ENCODE results near the gene CFLAR. TPM values are rescaled to one million over a fixed set of nuclear protein-coding genes. Genes with fewer than 3 reads are reported as not detected.
A peak's percentile ranks its signal among the peaks of the same experiment; 100 is the strongest.

The CFLAR gene
- total RNA-seq, 1 experiment from 2014 or later: 21.5 TPM

- H3K9me3 Mint-ChIP-seq: no peaks in the 10 kb centered on the region
- POLR2A ChIA-PET: no interaction called here
Observed at GRCh38 chr2:201152999-201153815, 37.2 kb downstream of the CFLAR start.

GRCh38 chr2:201154615-201155399 is 38.8 kb downstream of the CFLAR start:
- Mint-ChIP-seq H3K27me3 (ENCODE audit: low read depth) (no peaks in the 10 kb centered on the region), H3K36me3 (peaks cover under 1% of the 10 kb centered on the region), H3K27ac (0 out of 2 replicates have a peak overlapping the region, but pooled peaks have one; percentile 51), H3K9me3 (no peaks in the 10 kb centered on the region), H3K4me1 (peaks cover 13% of the 10 kb centered on the region), H3K4me3 (no peak overlapping the region)
- ATAC-seq: no peak
- POLR2A ChIA-PET: interaction anchor here (0.6 kb wide), 2 partner anchors 23 to 54 kb away, joined by 4 to 5 read pairs; no protein-coding TSS in a partner anchor
- no peak for DNase-seq (ENCODE audit: low spot score)
- CTCF ChIA-PET: interaction anchor here (0.7 kb wide), 2 partner anchors 36 to 78 kb away, joined by 3 read pairs; no protein-coding TSS in a partner anchor
- TF ChIP-seq GABPB1 (CRISPR knock-in tag; IDR thresholded peaks at IDR 0.05): no peak
- TF ChIP-seq ZNF138 (CRISPR knock-in tag; conservative IDR thresholded peaks at IDR 0.05): no peak
- no peak for TF ChIP-seq ZNF219 (CRISPR knock-in tag; IDR thresholded peaks at IDR 0.05; ENCODE audit: borderline replicate concordance)
- TF ChIP-seq E2F4 (CRISPR knock-in tag; IDR thresholded peaks at IDR 0.05; ENCODE audit: borderline replicate concordance, low read depth): no peak
- no peak for TF ChIP-seq NFE2L1 (CRISPR knock-in tag; IDR thresholded peaks at IDR 0.05)
- no peak for TF ChIP-seq SOX15 (CRISPR knock-in tag; IDR thresholded peaks at IDR 0.05)
- no peak for TF ChIP-seq EMX1 (CRISPR knock-in tag; IDR thresholded peaks at IDR 0.05)
- no peak for TF ChIP-seq PRDM15 (CRISPR knock-in tag; IDR thresholded peaks at IDR 0.05)
- TF ChIP-seq JAZF1 (CRISPR knock-in tag; IDR thresholded peaks at IDR 0.05): no peak
- no peak for TF ChIP-seq ZNF416 (CRISPR knock-in tag; IDR thresholded peaks at IDR 0.05)
- no peak for TF ChIP-seq MXD4 (CRISPR knock-in tag; IDR thresholded peaks at IDR 0.05; ENCODE audit: borderline replicate concordance)
- TF ChIP-seq MLX (CRISPR knock-in tag; IDR thresholded peaks at IDR 0.05): no peak
- TF ChIP-seq HMGA2 (CRISPR knock-in tag; IDR thresholded peaks at IDR 0.05): no peak

More at GRCh38 chr2:201152999-201153815, 37.2 kb downstream of the CFLAR start:
- CTCF ChIA-PET: no interaction called here
- Mint-ChIP-seq H3K36me3 (peaks cover 4% of the 10 kb centered on the region), H3K4me1 (peaks cover 22% of the 10 kb centered on the region), H3K27me3 (ENCODE audit: low read depth) (no peaks in the 10 kb centered on the region), H3K4me3 (no peak overlapping the region), H3K27ac (no peak overlapping the region)
- DNase-seq (ENCODE audit: low spot score) (no peak), ATAC-seq (no peak)
- no peak for TF ChIP-seq PRRX2 (CRISPR knock-in tag; IDR thresholded peaks at IDR 0.05)
- no peak for TF ChIP-seq ZNF423 (CRISPR knock-in tag; IDR thresholded peaks at IDR 0.05)
- TF ChIP-seq GRHL2 (CRISPR knock-in tag; IDR thresholded peaks at IDR 0.05; ENCODE audit: insufficient replicate concordance, severe bottlenecking): no peak
- TF ChIP-seq ZBTB43 (CRISPR knock-in tag; IDR thresholded peaks at IDR 0.05): no peak
- no peak for TF ChIP-seq ZNF138 (CRISPR knock-in tag; conservative IDR thresholded peaks at IDR 0.05)
- TF ChIP-seq ZNF263 (CRISPR knock-in tag; IDR thresholded peaks at IDR 0.05; ENCODE audit: low read depth): no peak
- no peak for TF ChIP-seq HMGXB4 (CRISPR knock-in tag; IDR thresholded peaks at IDR 0.05)
- no peak for TF ChIP-seq MAX (CRISPR knock-in tag; IDR thresholded peaks at IDR 0.05)
- TF ChIP-seq GTF2I (CRISPR knock-in tag; conservative IDR thresholded peaks at IDR 0.05): no peak
- no peak for TF ChIP-seq NFYB (CRISPR knock-in tag; conservative IDR thresholded peaks at IDR 0.05; ENCODE audit: low read depth)

Measured in WTC11 (cell line).